ENCODE measurements around the gene COL18A1. TPM values are rescaled to one million over a fixed set of nuclear protein-coding genes. Genes with fewer than 3 reads are reported as not detected.
A peak's percentile ranks its signal among the peaks of the same experiment; 100 is the strongest.

COL18A1 gene
- total RNA-seq, 1 experiment from 2014 or later: 676 TPM

DNA sequence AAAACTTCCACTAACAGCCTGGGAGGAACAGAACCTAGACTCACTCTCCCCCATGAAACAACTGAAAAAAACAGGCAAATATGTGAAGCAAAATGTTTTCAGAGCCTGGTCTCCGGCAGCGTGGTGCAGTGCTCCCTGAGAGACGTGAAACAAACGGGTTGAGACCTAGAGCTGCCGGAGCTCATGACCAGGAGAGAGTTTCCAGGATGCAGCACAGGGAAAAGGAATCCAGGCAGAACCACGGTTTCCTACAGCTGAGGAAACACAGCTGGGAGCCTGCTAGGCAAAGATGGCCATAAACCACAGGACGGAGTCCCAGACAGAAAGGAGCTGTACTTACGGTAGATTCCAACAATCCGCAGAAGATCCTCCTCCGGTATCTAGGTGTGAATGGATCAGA lies 157.4 kb downstream of the COL18A1 start:
- ChIA-PET CTCF (no interaction called here), POLR2A (interaction anchor here (0.6 kb wide), 1 partner anchor 326 kb away, joined by 4 read pairs; no protein-coding TSS in a partner anchor)
- no peaks in the 10 kb centered on the region for H3K9me3 ChIP-seq (ENCODE audit: control insufficient read depth, insufficient read depth, low read depth, low read length)
- H3K4me1 ChIP-seq (ENCODE audit: control insufficient read depth, insufficient read depth, low read length): no peaks in the 10 kb centered on the region
- TF ChIP-seq TCF7L2 (IDR thresholded peaks at IDR 0.05; ENCODE audit: low read depth, low read length): no peak
- TF ChIP-seq POLR2AphosphoS5 (IDR thresholded peaks at IDR 0.05; ENCODE audit: low read depth, low read length): no peak
- no peak for TF ChIP-seq SIN3A (IDR thresholded peaks at IDR 0.05; ENCODE audit: borderline replicate concordance, insufficient read depth, low read depth, low read length)
- TF ChIP-seq, protein P1, sequence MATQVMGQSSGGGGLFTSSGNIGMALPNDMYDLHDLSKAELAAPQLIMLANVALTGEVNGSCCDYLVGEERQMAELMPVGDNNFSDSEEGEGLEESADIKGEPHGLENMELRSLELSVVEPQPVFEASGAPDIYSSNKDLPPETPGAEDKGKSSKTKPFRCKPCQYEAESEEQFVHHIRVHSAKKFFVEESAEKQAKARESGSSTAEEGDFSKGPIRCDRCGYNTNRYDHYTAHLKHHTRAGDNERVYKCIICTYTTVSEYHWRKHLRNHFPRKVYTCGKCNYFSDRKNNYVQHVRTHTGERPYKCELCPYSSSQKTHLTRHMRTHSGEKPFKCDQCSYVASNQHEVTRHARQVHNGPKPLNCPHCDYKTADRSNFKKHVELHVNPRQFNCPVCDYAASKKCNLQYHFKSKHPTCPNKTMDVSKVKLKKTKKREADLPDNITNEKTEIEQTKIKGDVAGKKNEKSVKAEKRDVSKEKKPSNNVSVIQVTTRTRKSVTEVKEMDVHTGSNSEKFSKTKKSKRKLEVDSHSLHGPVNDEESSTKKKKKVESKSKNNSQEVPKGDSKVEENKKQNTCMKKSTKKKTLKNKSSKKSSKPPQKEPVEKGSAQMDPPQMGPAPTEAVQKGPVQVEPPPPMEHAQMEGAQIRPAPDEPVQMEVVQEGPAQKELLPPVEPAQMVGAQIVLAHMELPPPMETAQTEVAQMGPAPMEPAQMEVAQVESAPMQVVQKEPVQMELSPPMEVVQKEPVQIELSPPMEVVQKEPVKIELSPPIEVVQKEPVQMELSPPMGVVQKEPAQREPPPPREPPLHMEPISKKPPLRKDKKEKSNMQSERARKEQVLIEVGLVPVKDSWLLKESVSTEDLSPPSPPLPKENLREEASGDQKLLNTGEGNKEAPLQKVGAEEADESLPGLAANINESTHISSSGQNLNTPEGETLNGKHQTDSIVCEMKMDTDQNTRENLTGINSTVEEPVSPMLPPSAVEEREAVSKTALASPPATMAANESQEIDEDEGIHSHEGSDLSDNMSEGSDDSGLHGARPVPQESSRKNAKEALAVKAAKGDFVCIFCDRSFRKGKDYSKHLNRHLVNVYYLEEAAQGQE (IDR thresholded peaks at IDR 0.05; ENCODE audit: insufficient read depth in 1 of 2, low read depth in 2 of 2, low read length in 1 of 2): no peak
- TF ChIP-seq, protein P2, sequence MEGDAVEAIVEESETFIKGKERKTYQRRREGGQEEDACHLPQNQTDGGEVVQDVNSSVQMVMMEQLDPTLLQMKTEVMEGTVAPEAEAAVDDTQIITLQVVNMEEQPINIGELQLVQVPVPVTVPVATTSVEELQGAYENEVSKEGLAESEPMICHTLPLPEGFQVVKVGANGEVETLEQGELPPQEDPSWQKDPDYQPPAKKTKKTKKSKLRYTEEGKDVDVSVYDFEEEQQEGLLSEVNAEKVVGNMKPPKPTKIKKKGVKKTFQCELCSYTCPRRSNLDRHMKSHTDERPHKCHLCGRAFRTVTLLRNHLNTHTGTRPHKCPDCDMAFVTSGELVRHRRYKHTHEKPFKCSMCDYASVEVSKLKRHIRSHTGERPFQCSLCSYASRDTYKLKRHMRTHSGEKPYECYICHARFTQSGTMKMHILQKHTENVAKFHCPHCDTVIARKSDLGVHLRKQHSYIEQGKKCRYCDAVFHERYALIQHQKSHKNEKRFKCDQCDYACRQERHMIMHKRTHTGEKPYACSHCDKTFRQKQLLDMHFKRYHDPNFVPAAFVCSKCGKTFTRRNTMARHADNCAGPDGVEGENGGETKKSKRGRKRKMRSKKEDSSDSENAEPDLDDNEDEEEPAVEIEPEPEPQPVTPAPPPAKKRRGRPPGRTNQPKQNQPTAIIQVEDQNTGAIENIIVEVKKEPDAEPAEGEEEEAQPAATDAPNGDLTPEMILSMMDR (IDR thresholded peaks at IDR 0.05): no peak
- DNase-seq (ENCODE audit: low read depth, low spot score): no peak
- H3K27me3 ChIP-seq (ENCODE audit: control insufficient read depth, insufficient read depth, low read length): peaks cover 10% of the 10 kb centered on the region
- no peak overlapping the region for H3K4me3 ChIP-seq (ENCODE audit: low read depth in 2 of 2, low read length in 2 of 2)
- H3K36me3 ChIP-seq (ENCODE audit: control insufficient read depth, insufficient read depth, low read length): no peaks in the 10 kb centered on the region
- ATAC-seq: no peak
- intact Hi-C loops (cut with micrococcal nuclease; ENCODE audit: unreplicated experiment) (no loop called here), in situ Hi-C loops (cut with HindIII; ENCODE audit: low pct_unique_long_range_greater_than_20kb, low sequenced_read_pairs) (no loop called here)
- no peak overlapping the region for H3K27ac ChIP-seq (ENCODE audit: low read length)
- no TSS peak for BruUV-seq (replicated peaks)

GRCh38 chr21:45562965-45563364 lies 158.0 kb downstream of the COL18A1 start:
- TF ChIP-seq TCF7L2 (IDR thresholded peaks at IDR 0.05; ENCODE audit: low read depth, low read length) (no peak), SIN3A (IDR thresholded peaks at IDR 0.05; ENCODE audit: borderline replicate concordance, insufficient read depth, low read depth, low read length) (no peak)
- TF ChIP-seq, protein P2 (IDR thresholded peaks at IDR 0.05): no peak
- TF ChIP-seq, protein P1 (IDR thresholded peaks at IDR 0.05; ENCODE audit: insufficient read depth in 1 of 2, low read depth in 2 of 2, low read length in 1 of 2): no peak
- H3K27ac ChIP-seq (ENCODE audit: low read length): no peak overlapping the region
- DNase-seq (ENCODE audit: low read depth, low spot score) (no peak), ATAC-seq (no peak)
- H3K4me3 ChIP-seq (ENCODE audit: low read depth in 2 of 2, low read length in 2 of 2): no peak overlapping the region
- CTCF ChIA-PET: no interaction called here
- in situ Hi-C loops (cut with HindIII; ENCODE audit: low pct_unique_long_range_greater_than_20kb, low sequenced_read_pairs) (no loop called here), intact Hi-C loops (cut with micrococcal nuclease; ENCODE audit: unreplicated experiment) (no loop called here)
- POLR2A ChIA-PET: no interaction called here
- H3K4me1 ChIP-seq (ENCODE audit: control insufficient read depth, insufficient read depth, low read length): no peaks in the 10 kb centered on the region
- peaks cover 10% of the 10 kb centered on the region for H3K27me3 ChIP-seq (ENCODE audit: control insufficient read depth, insufficient read depth, low read length)
- BruUV-seq (replicated peaks): no TSS peak
- no peaks in the 10 kb centered on the region for H3K9me3 ChIP-seq (ENCODE audit: control insufficient read depth, insufficient read depth, low read depth, low read length)
- no peaks in the 10 kb centered on the region for H3K36me3 ChIP-seq (ENCODE audit: control insufficient read depth, insufficient read depth, low read length)

Small RNAs within 50 kb of the gene (microRNA-seq; reads per million reads assigned to microRNA genes)
- 62.3 reads per million, percentile 51 among the genes with 10 or more reads in this experiment for gene MIR6815 (ENCODE audit: unreplicated experiment)

Other genes with a start within 250 kb of the COL18A1 start
- 59.6 TPM for gene POFUT2, start 117.3 kb upstream of the COL18A1 start, total RNA-seq (2021; ENCODE audit: unreplicated experiment)
- 24.5 TPM for gene SLC19A1, start 137.3 kb downstream of the COL18A1 start, total RNA-seq (2021; ENCODE audit: unreplicated experiment)
- gene PCBP3, start 238.6 kb downstream of the COL18A1 start, total RNA-seq (2021; ENCODE audit: unreplicated experiment): not detected

Data from Panc1 (cell line).